Spleen (tissue), 11 donors: ENCODE results near the gene DSN1. TPM values are rescaled to one million over a fixed set of nuclear protein-coding genes. Genes with fewer than 3 reads are reported as not detected.

Source experiments
- DNase-seq: peaks from one replicate; pipeline ENCODE4 v3.0.0-alpha.2; 2020
- H3K27ac ChIP-seq, 8 donors: fragments of 200-600 bp; sonication (generic) in 7 of 8; 1 replicate in 4 of 8; 2 replicates in 4 of 8; pipeline versions ENCODE4 v1.5.0 to v1.8.0; 2016 to 2021; ENCODE audit warnings: inconsistent platforms in 4 of 8, mild to moderate bottlenecking in 4 of 8, moderate library complexity in 1 of 8
- H3K27me3 ChIP-seq, 7 donors: fragments of 200-600 bp; sonication (generic) in 6 of 7; replicated peaks in 1 of 7; 1 replicate in 4 of 7; 2 replicates in 3 of 7; pipeline versions ENCODE4 v1.5.0 to v1.8.0; 2016 to 2021; ENCODE audit warnings: inconsistent platforms in 3 of 7, mild to moderate bottlenecking in 1 of 7
- H3K36me3 ChIP-seq, 6 donors: fragments of 200-600 bp; sonication (generic) in 5 of 6; 1 replicate in 4 of 6; 2 replicates in 2 of 6; pipeline versions ENCODE4 v1.5.0 to v1.8.0; 2016 to 2021; ENCODE audit warnings: inconsistent platforms in 2 of 6
- H3K4me1 ChIP-seq, 6 donors: fragments of 200-600 bp; sonication (generic) in 5 of 6; 1 replicate in 3 of 6; 2 replicates in 3 of 6; pipeline versions ENCODE4 v1.5.0 to v1.8.0; 2016 to 2021; ENCODE audit warnings: inconsistent platforms in 3 of 6
- H3K4me3 ChIP-seq, 8 donors: fragments of 200-600 bp; sonication (generic) in 7 of 8; 1 replicate in 4 of 8; 2 replicates in 4 of 8; pipeline versions ENCODE4 v1.5.0 to v1.8.0; 2016 to 2021; ENCODE audit warnings: inconsistent platforms in 4 of 8, mild to moderate bottlenecking in 4 of 8, moderate library complexity in 2 of 8
- H3K9me3 ChIP-seq, 8 donors: fragments of 200-600 bp; sonication (generic) in 7 of 8; 1 replicate in 4 of 8; 2 replicates in 4 of 8; pipeline versions ENCODE4 v1.5.0 to v1.8.0; 2016 to 2021; ENCODE audit warnings: inconsistent platforms in 4 of 8
- CTCF ChIP-seq, 11 experiments: fragments of 200-600 bp in 7 of 11; fragments of 450-650 bp in 4 of 11; sonication (generic) in 4 of 11; IDR thresholded peaks in 8 of 11; conservative IDR thresholded peaks in 3 of 11; 1 replicate in 7 of 11; 2 replicates in 4 of 11; pipeline versions ENCODE4 v1.4.0 to v1.8.0; 2016 to 2021; ENCODE audit warnings: antibody characterized with exemption in 11 of 11, inconsistent platforms in 4 of 11, mild to moderate bottlenecking in 1 of 11
- POLR2A ChIP-seq, 3 donors: fragments of 450-650 bp; IDR thresholded peaks; one replicate each; pipeline ENCODE4 v1.5.1; 2017; ENCODE audit warnings: antibody characterized with exemption in 3 of 3, mild to moderate bottlenecking in 1 of 3
- POLR2AphosphoS5 ChIP-seq, 3 donors: sonication (generic); formaldehyde crosslinking; IDR thresholded peaks; one replicate each; pipeline ENCODE4 v1.5.1; 2017; ENCODE audit warnings: antibody characterized with exemption in 3 of 3
- WGBS, 5 donors: extraction: QIAGEN DNeasy Blood & Tissue Kit in 3 of 5; methylation state at CpG; one replicate each; pipeline versions ENCODE4 v1.1.5 to v1.1.7; 2013 to 2018; 5-methylcytosine and 5-hydroxymethylcytosine counted together
- intact Hi-C: fragments of 100-400 bp; cut with DNase I; formaldehyde crosslinking; loops from one replicate; pipeline ENCODE4 v1.15.0; 2023; ENCODE audit warnings: low total_unique reads
- polyA plus RNA-seq, 3 donors: library from polyadenylated mRNA; stranded (reverse); fragments of 200-250 nt; gene quantifications; one replicate each; pipeline ENCODE4 v1.2.1, GENCODE V29; 2013
- total RNA-seq, 7 donors: library from RNA; depleted of rRNA in 3 of 7; stranded (reverse); fragments of >200 nt in 3 of 7; fragmentation: NEBNext Ultra II Directional in 4 of 7; extraction: Animal tissue kit (Norgen Biotek cat#: 25700) in 4 of 7; gene quantifications; one replicate each; pipeline versions ENCODE4 v1.1.0 to v1.2.1, GENCODE V29; 2016 to 2021
- donor health status: healthy with polysubstance abuse.
- donor health status: DM: no; HTN: no; CAD: no; lungs with moderate emphysema.
- donor health status: DM: no; HTN: no; CAD: no.
- donor health status: Bipolar disorder and iron deficiency.
- donor health status: healthy.
- donor health status: DM: no; HTN: no; CAD: no.
- donor health status: DM: yes; HTN: yes; CAD: no.

Gene DSN1
- total and polyA plus RNA-seq, 10 donors, result 8.6 to 16.7 (median 11.8) TPM

GRCh38 chr20:36820928-36821327, 47.4 kb upstream of the DSN1 start:
- 91 to 98% (median 93%) methylated on average over 5 of the region's 5 CpGs for WGBS, 5 donors

GRCh38 chr20:36820073-36820472, 46.5 kb upstream of the DSN1 start:
- Histone ChIP-seq H3K27ac (peak overlapping the region in 4 of 8 donors; percentile 1 to 56 (median 45)), H3K27me3 (no peaks in the 10 kb centered on the region), H3K4me1 (peaks cover 0 to 14% (median 9%) of the 10 kb centered on the region in 6 donors), H3K4me3 (no peak overlapping the region), H3K9me3 (no peaks in the 10 kb centered on the region), H3K36me3 (peaks cover 0 to 50% (median 11%) of the 10 kb centered on the region in 6 donors)
- intact Hi-C loops, result no loop called here
- no peak for DNase-seq
- no peak for TF ChIP-seq POLR2AphosphoS5 (IDR thresholded peaks at IDR 0.05)
- TF ChIP-seq CTCF (IDR thresholded peaks at IDR 0.05 in 8 of 11, conservative IDR thresholded peaks at IDR 0.05 in 3 of 11), result no peak
- TF ChIP-seq POLR2A (IDR thresholded peaks at IDR 0.05), result no peak
- WGBS, 5 donors, result 53 to 80% (median 74%) methylated on average over 1 of the region's 1 CpG

More at GRCh38 chr20:36820928-36821327, 47.4 kb upstream of the DSN1 start:
- intact Hi-C loops, result no loop called here
- TF ChIP-seq CTCF (IDR thresholded peaks at IDR 0.05 in 8 of 11, conservative IDR thresholded peaks at IDR 0.05 in 3 of 11) (no peak), POLR2AphosphoS5 (IDR thresholded peaks at IDR 0.05) (no peak), POLR2A (IDR thresholded peaks at IDR 0.05) (no peak)
- no peak for DNase-seq
- Histone ChIP-seq H3K4me1 (peaks cover 0 to 14% (median 9%) of the 10 kb centered on the region in 6 donors), H3K27me3 (no peaks in the 10 kb centered on the region), H3K4me3 (no peak overlapping the region), H3K36me3 (peaks cover 0 to 48% (median 3%) of the 10 kb centered on the region in 6 donors), H3K27ac (no peak overlapping the region), H3K9me3 (no peaks in the 10 kb centered on the region)

GRCh38 chr20:36819659-36820058, 46.1 kb upstream of the DSN1 start:
- Histone ChIP-seq H3K27ac (peak overlapping the region in 4 of 8 donors; percentile 1 to 56 (median 45)), H3K4me1 (peaks cover 0 to 14% (median 9%) of the 10 kb centered on the region in 6 donors), H3K27me3 (no peaks in the 10 kb centered on the region), H3K4me3 (no peak overlapping the region), H3K36me3 (peaks cover 0 to 50% (median 15%) of the 10 kb centered on the region in 6 donors), H3K9me3 (no peaks in the 10 kb centered on the region)
- 42 to 72% (median 60%) methylated on average over 5 of the region's 5 CpGs for WGBS, 5 donors
- DNase-seq, result no peak
- TF ChIP-seq POLR2AphosphoS5 (IDR thresholded peaks at IDR 0.05), result peak in 2 of 3 donors; percentile 13 to 40
- TF ChIP-seq CTCF (IDR thresholded peaks at IDR 0.05 in 8 of 11, conservative IDR thresholded peaks at IDR 0.05 in 3 of 11), result peak in 1 of 11 experiments; percentile 17
- TF ChIP-seq POLR2A (IDR thresholded peaks at IDR 0.05), result no peak
- intact Hi-C loops, result no loop called here

GRCh38 chr20:36818861-36819260, 45.3 kb upstream of the DSN1 start:
- H3K4me3 ChIP-seq, result no peak overlapping the region
- H3K27me3 ChIP-seq, result no peaks in the 10 kb centered on the region
- no peaks in the 10 kb centered on the region for H3K9me3 ChIP-seq
- peaks cover 0 to 14% (median 9%) of the 10 kb centered on the region in 6 donors for H3K4me1 ChIP-seq
- intact Hi-C loops, result no loop called here
- H3K27ac ChIP-seq, result no peak overlapping the region
- WGBS, 5 donors, result 61 to 85% (median 74%) methylated on average over 4 of the region's 4 CpGs
- DNase-seq, result no peak
- TF ChIP-seq POLR2A (IDR thresholded peaks at IDR 0.05) (no peak), POLR2AphosphoS5 (IDR thresholded peaks at IDR 0.05) (no peak), CTCF (IDR thresholded peaks at IDR 0.05 in 8 of 11, conservative IDR thresholded peaks at IDR 0.05 in 3 of 11) (no peak)
- H3K36me3 ChIP-seq, result peaks cover 0 to 54% (median 18%) of the 10 kb centered on the region in 6 donors
